Naive thymus-derived CD4-positive, alpha-beta T cell (primary cell): ENCODE data around the gene EEF1G. TPM values are rescaled to one million over a fixed set of nuclear protein-coding genes. Genes with fewer than 3 reads are reported as not detected.
"Not testable (repeated sequence)": the region's sequence is repeated elsewhere in the genome, so short reads cannot be mapped to it uniquely, and the experiment has no call there.

Experiments
- ATAC-seq: fragments of 150-1000 bp; cut with Tn5 transposase; 2 replicates; pipeline ENCODE4 v1.10.0; 2021; ENCODE audit warnings: mild to moderate bottlenecking, moderate library complexity
- CTCF ChIA-PET: fragments of 350-600 bp; sonication (Branson Sonifier 250); formaldehyde crosslinking; loops from one replicate; lab custom pipeline; 2021; ENCODE audit warnings: antibody characterized with exemption; lab: Charles Lee
- POLR2A ChIA-PET: fragments of 350-600 bp; sonication (Branson Sonifier 250); formaldehyde crosslinking; loops from one replicate; lab custom pipeline; 2021; ENCODE audit warnings: antibody characterized with exemption, inconsistent platforms; lab: Charles Lee
- DNase-seq, 9 donors: peaks; one replicate each; pipeline versions ENCODE4 v3.0.0 to v3.0.0-alpha.2; 2020 to 2022; ENCODE audit warnings: mixed read lengths in 1 of 9
- H3K27ac ChIP-seq: one replicate; pipeline ENCODE4 v1.7.0; 2013; ENCODE audit warnings: mild to moderate bottlenecking, low read depth, low read length, moderate library complexity
- H3K27me3 ChIP-seq, 2 donors: one replicate each; pipeline ENCODE4 v1.7.0; 2013; ENCODE audit warnings: low read length in 2 of 2, mild to moderate bottlenecking in 2 of 2, moderate library complexity in 2 of 2; ENCODE audit not compliant: control insufficient read depth in 2 of 2, insufficient read depth in 2 of 2
- H3K36me3 ChIP-seq, 3 experiments: 1 replicate in 2 of 3; 2 replicates in 1 of 3; pipeline ENCODE4 v1.7.0; 2013; ENCODE audit warnings: low read length in 3 of 3, mild to moderate bottlenecking in 3 of 3, moderate library complexity in 1 of 3; ENCODE audit not compliant: insufficient read depth in 3 of 3, control insufficient read depth in 2 of 3
- H3K4me1 ChIP-seq, 2 donors: one replicate each; pipeline ENCODE4 v1.7.0; 2013; ENCODE audit warnings: low read length in 2 of 2, mild to moderate bottlenecking in 2 of 2, moderate library complexity in 1 of 2; ENCODE audit not compliant: control insufficient read depth in 2 of 2, insufficient read depth in 2 of 2
- H3K4me3 ChIP-seq: 2 replicates; pipeline ENCODE4 v1.7.0; 2013; ENCODE audit warnings: mild to moderate bottlenecking, low read length
- H3K9me3 ChIP-seq, 3 experiments: 1 replicate in 2 of 3; 2 replicates in 1 of 3; pipeline ENCODE4 v1.7.0; 2013; ENCODE audit warnings: low read length in 3 of 3; ENCODE audit not compliant: control insufficient read depth in 2 of 3
- H3K27ac Mint-ChIP-seq, 9 donors: one replicate each; pipeline ENCODE4 v1.8.0; 2020 to 2022; ENCODE audit warnings: mixed read lengths in 9 of 9, mild to moderate bottlenecking in 8 of 9, moderate library complexity in 5 of 9, inconsistent platforms in 2 of 9
- H3K27me3 Mint-ChIP-seq, 5 donors: one replicate each; pipeline ENCODE4 v1.8.0; 2021 to 2022; ENCODE audit warnings: mixed read lengths in 5 of 5, mild to moderate bottlenecking in 1 of 5
- H3K36me3 Mint-ChIP-seq, 5 donors: one replicate each; pipeline ENCODE4 v1.8.0; 2020 to 2022; ENCODE audit warnings: mixed read lengths in 5 of 5, mild to moderate bottlenecking in 3 of 5, inconsistent platforms in 1 of 5
- H3K4me1 Mint-ChIP-seq, 7 donors: one replicate each; pipeline ENCODE4 v1.8.0; 2020 to 2022; ENCODE audit warnings: mixed read lengths in 7 of 7, mild to moderate bottlenecking in 3 of 7, inconsistent platforms in 1 of 7
- H3K4me3 Mint-ChIP-seq, 10 donors: one replicate each; pipeline ENCODE4 v1.8.0; 2020 to 2022; ENCODE audit warnings: mild to moderate bottlenecking in 10 of 10, mixed read lengths in 10 of 10, moderate library complexity in 6 of 10, inconsistent platforms in 2 of 10
- H3K9me3 Mint-ChIP-seq, 11 donors: one replicate each; pipeline ENCODE4 v1.8.0; 2020 to 2022; ENCODE audit warnings: mixed read lengths in 11 of 11, mild to moderate bottlenecking in 4 of 11, inconsistent platforms in 1 of 11, moderate library complexity in 1 of 11
- intact Hi-C, 2 donors: fragments of 100-400 bp; cut with micrococcal nuclease; formaldehyde crosslinking; loops; one replicate each; pipeline ENCODE4 v1.15.1; 2023
- polyA plus RNA-seq, 2 donors: library from polyadenylated mRNA; unstranded; fragments of 300-500 nt; fragmentation: Illumina TruSeq; gene quantifications; one replicate each; pipeline ENCODE4 v1.2.3, GENCODE V29; 2021
- total RNA-seq, 6 experiments: library from RNA in 5 of 6; stranded (reverse) in 5 of 6; gene quantifications; 1 replicate in 5 of 6; 2 replicates in 1 of 6; pipeline ENCODE4 v1.2.3 and lab custom pipeline; 2021 to 2026

EEF1G gene
- total and polyA plus RNA-seq, 7 experiments from 2014 or later: 1,186 to 2,550 (median 2,338) TPM

GRCh38 chr11:62559626-62560025 lies 14.1 kb downstream of the EEF1G start:
- ATAC-seq, H3K9me3 ChIP-seq, H3K27me3 Mint-ChIP-seq, DNase-seq, H3K9me3 Mint-ChIP-seq, H3K4me3 ChIP-seq, H3K27me3 ChIP-seq: not testable (repeated sequence)
- peaks cover 36 to 51% of the 10 kb centered on the region in 2 donors for H3K4me1 ChIP-seq
- Mint-ChIP-seq H3K4me3 (peak overlapping the region in 1 of 10 donors; percentile 49), H3K27ac (peak overlapping the region; percentile 48 to 98 (median 85)), H3K4me1 (peaks cover 35 to 66% (median 54%) of the 10 kb centered on the region in 7 donors), H3K36me3 (peaks cover 9 to 29% (median 17%) of the 10 kb centered on the region in 5 donors)
- H3K27ac ChIP-seq: peak overlapping the region; percentile 44
- peaks cover 5 to 41% (median 8%) of the 10 kb centered on the region in 3 experiments for H3K36me3 ChIP-seq
- ChIA-PET CTCF (interaction anchor here (0.6 to 5.8 kb wide), 11 partner anchors 7 to 180 kb away, joined by 3 to 125 read pairs (median 10); partner anchors contain the start of genes AHNAK and EEF1G), POLR2A (interaction anchor here (0.6 to 10.5 kb wide), 5 partner anchors 13 to 1486 kb away, joined by 3 to 92 read pairs (median 4); partner anchors contain the start of genes AHNAK and EEF1G)
- intact Hi-C loops: loop anchor here (1.0 to 10.0 kb wide), 8 partner anchors 17 to 1575 kb away; partner anchors contain the start of gene FTH1 (in 1 of the 2)

DNA sequence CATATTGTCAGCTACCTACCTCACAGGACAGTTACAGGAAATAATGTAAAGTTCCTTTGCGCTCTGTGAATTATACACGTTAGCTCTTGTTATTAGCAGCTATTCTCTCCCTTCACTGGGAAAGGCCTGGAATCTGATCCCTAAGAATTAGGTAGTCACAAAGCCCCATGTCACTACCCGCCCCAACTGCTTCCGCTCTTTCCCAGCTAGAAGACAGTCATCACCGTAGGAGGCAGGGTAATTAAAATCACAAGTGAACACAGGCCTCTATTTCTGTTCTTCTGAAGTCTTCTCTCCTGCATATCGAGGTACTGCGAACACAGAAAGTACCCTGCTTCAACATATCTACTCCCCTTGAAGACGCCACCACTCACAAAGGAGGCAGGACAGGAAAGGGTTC lies 14.5 kb downstream of the EEF1G start:
- Histone ChIP-seq H3K9me3 (no peaks in the 10 kb centered on the region), H3K4me1 (peaks cover 41 to 56% of the 10 kb centered on the region in 2 donors), H3K36me3 (peaks cover 5 to 40% (median 8%) of the 10 kb centered on the region in 3 experiments), H3K4me3 (no peak overlapping the region), H3K27me3 (no peaks in the 10 kb centered on the region), H3K27ac (peak overlapping the region; percentile 44)
- peak overlapping the region; percentile 48 to 98 (median 85) for H3K27ac Mint-ChIP-seq
- peaks cover 39 to 70% (median 58%) of the 10 kb centered on the region in 7 donors for H3K4me1 Mint-ChIP-seq
- no peak for DNase-seq
- ATAC-seq: no peak
- POLR2A ChIA-PET: interaction anchor here (0.6 to 10.5 kb wide), 5 partner anchors 14 to 1485 kb away, joined by 3 to 92 read pairs (median 20); partner anchors contain the start of genes AHNAK and EEF1G
- intact Hi-C loops: loop anchor here (10.0 kb wide), 3 partner anchors 594 to 1574 kb away; partner anchors contain the start of gene FTH1 (in 1 of the 2)
- no peaks in the 10 kb centered on the region for H3K27me3 Mint-ChIP-seq
- peak overlapping the region in 2 of 10 donors; percentile 17 to 49 for H3K4me3 Mint-ChIP-seq
- peaks cover 9 to 29% (median 17%) of the 10 kb centered on the region in 5 donors for H3K36me3 Mint-ChIP-seq
- CTCF ChIA-PET: interaction anchor here (0.6 to 5.8 kb wide), 9 partner anchors 8 to 180 kb away, joined by 3 to 125 read pairs (median 4); partner anchors contain the start of gene AHNAK
- no peaks in the 10 kb centered on the region for H3K9me3 Mint-ChIP-seq

GRCh38 chr11:62558669-62559068 lies 15.0 kb downstream of the EEF1G start:
- Mint-ChIP-seq H3K27me3 (no peaks in the 10 kb centered on the region), H3K4me3 (no peak overlapping the region), H3K4me1 (peaks cover 45 to 73% (median 64%) of the 10 kb centered on the region in 7 donors), H3K27ac (peak overlapping the region in 6 of 9 donors; percentile 33 to 98 (median 94)), H3K9me3 (no peaks in the 10 kb centered on the region), H3K36me3 (peaks cover 9 to 28% (median 17%) of the 10 kb centered on the region in 5 donors)
- DNase-seq: no peak
- no peak overlapping the region for H3K4me3 ChIP-seq
- no peak for ATAC-seq
- H3K9me3 ChIP-seq: no peaks in the 10 kb centered on the region
- peaks cover 46 to 61% of the 10 kb centered on the region in 2 donors for H3K4me1 ChIP-seq
- CTCF ChIA-PET: interaction anchor here (0.6 to 5.8 kb wide), 9 partner anchors 9 to 235 kb away, joined by 3 to 125 read pairs (median 7); partner anchors contain the start of gene AHNAK
- H3K27ac ChIP-seq: peak overlapping the region; percentile 44
- POLR2A ChIA-PET: interaction anchor here (0.6 to 10.5 kb wide), 6 partner anchors 10 to 157 kb away, joined by 3 to 92 read pairs (median 12); partner anchors contain the start of genes AHNAK and EEF1G
- H3K36me3 ChIP-seq: peaks cover 5 to 35% (median 8%) of the 10 kb centered on the region in 3 experiments
- H3K27me3 ChIP-seq: no peaks in the 10 kb centered on the region
- intact Hi-C loops: loop anchor here (10.0 kb wide), 3 partner anchors 594 to 1574 kb away; partner anchors contain the start of gene FTH1 (in 1 of the 2)

- Mint-ChIP-seq H3K27me3 (no peaks in the 10 kb centered on the region), H3K36me3 (peaks cover 8 to 25% (median 17%) of the 10 kb centered on the region in 5 donors), H3K4me3 (peak overlapping the region; percentile 65 to 87 (median 78)), H3K4me1 (peaks cover 59 to 84% (median 78%) of the 10 kb centered on the region in 7 donors), H3K27ac (peak overlapping the region; percentile 87 to 100 (median 98)), H3K9me3 (no peaks in the 10 kb centered on the region)
- Histone ChIP-seq H3K9me3 (no peaks in the 10 kb centered on the region), H3K4me1 (peaks cover 62 to 77% of the 10 kb centered on the region in 2 donors), H3K36me3 (peaks cover 5 to 22% (median 8%) of the 10 kb centered on the region in 3 experiments), H3K4me3 (peak overlapping the region; percentile 42), H3K27me3 (no peaks in the 10 kb centered on the region), H3K27ac (peak overlapping the region; percentile 87)
- POLR2A ChIA-PET: interaction anchor here (0.5 to 10.5 kb wide), 18 partner anchors 13 to 1131 kb away, joined by 3 to 92 read pairs (median 5); partner anchors contain the start of genes AHNAK, C11orf98, CSKMT and EEF1G
- ATAC-seq (no peak), DNase-seq (peak in 1 of 9 donors; percentile 74)
- intact Hi-C loops: loop anchor here (1.0 to 10.0 kb wide), 7 partner anchors 11 to 1572 kb away; partner anchors contain the start of genes EEF1G (in 2 of the 2), TUT1 (in 2 of the 2), AHNAK (in 1 of the 2) and FTH1 (in 1 of the 2)
- CTCF ChIA-PET: interaction anchor here (0.6 to 7.3 kb wide), 12 partner anchors 8 to 275 kb away, joined by 3 to 125 read pairs (median 4); partner anchors contain the start of genes AHNAK, SCGB1A1, STX5 and TMEM179B
Measured at GRCh38 chr11:62556875-62557631, 16.6 kb downstream of the EEF1G start.

DNA sequence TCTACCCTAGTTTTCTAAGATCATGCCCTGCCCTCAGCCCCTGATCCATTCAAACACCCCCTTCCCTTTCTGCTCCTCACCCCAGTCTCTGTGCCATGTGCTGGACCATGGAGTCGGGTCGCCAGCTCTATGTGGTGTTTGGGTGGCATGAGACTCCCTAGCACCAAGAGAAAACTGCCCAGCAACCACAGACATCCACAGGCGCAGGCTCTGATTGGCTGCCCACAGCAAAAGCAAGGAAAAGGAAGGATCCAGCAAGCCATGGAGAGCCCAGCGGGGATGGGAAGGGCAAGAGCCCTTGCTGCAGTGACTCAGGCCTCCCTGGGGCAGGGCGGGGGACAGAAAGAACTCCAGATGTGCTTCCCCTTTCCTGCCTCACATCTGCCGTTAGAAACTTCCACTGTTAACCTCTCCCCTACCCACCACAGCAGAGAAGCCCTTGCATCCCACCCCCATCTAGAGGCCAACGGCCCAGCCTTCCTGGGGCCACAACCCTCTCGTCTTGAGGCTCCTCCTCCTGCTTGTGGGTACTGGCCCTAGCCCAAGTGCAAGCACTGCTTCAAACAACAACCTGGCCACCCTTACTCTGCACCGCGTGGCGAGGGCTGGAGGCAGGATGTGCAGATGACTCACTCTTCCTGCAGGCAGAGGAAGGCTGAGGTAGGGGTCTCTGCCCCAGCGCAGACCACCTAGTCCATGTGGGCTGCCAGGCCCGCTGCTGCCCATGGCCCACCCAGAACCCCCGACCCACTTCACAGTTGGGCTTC lies 17.4 kb downstream of the EEF1G start:
- H3K27me3 ChIP-seq: no peaks in the 10 kb centered on the region
- no peaks in the 10 kb centered on the region for H3K9me3 ChIP-seq
- DNase-seq (peak; percentile 58 to 82 (median 72)), ATAC-seq (peak; percentile 48)
- H3K27ac Mint-ChIP-seq: peak overlapping the region; percentile 87 to 100 (median 98)
- peak overlapping the region; percentile 65 to 87 (median 78) for H3K4me3 Mint-ChIP-seq
- peaks cover 6 to 20% (median 14%) of the 10 kb centered on the region in 5 donors for H3K36me3 Mint-ChIP-seq
- H3K4me1 ChIP-seq: peaks cover 69 to 84% of the 10 kb centered on the region in 2 donors
- H3K27me3 Mint-ChIP-seq: peaks cover 0 to 2% (median 0%) of the 10 kb centered on the region in 5 donors
- peaks cover 0 to 5% (median 0%) of the 10 kb centered on the region in 11 donors for H3K9me3 Mint-ChIP-seq
- H3K4me1 Mint-ChIP-seq: peaks cover 62 to 88% (median 81%) of the 10 kb centered on the region in 7 donors
- H3K27ac ChIP-seq: peak overlapping the region; percentile 87
- ChIA-PET POLR2A (interaction anchor here (0.7 to 10.5 kb wide), 19 partner anchors 12 to 325 kb away, joined by 3 to 92 read pairs (median 5); partner anchors contain the start of genes AHNAK, C11orf98, CSKMT and EEF1G), CTCF (interaction anchor here (0.7 to 7.3 kb wide), 10 partner anchors 9 to 163 kb away, joined by 3 to 125 read pairs (median 6); partner anchors contain the start of genes AHNAK and TUT1)
- intact Hi-C loops: loop anchor here (1.0 to 10.0 kb wide), 7 partner anchors 10 to 1571 kb away; partner anchors contain the start of genes TUT1 (in 2 of the 2), AHNAK (in 1 of the 2), EEF1G (in 1 of the 2) and FTH1 (in 1 of the 2)
- H3K36me3 ChIP-seq: peaks cover 5 to 18% (median 8%) of the 10 kb centered on the region in 3 experiments
- peak overlapping the region; percentile 42 for H3K4me3 ChIP-seq
